ENCODE results near the gene TMEM150B. TPM values are rescaled to one million over a fixed set of nuclear protein-coding genes. Genes with fewer than 3 reads are reported as not detected.

Gene TMEM150B
- polyA plus RNA-seq, 1 donor from 2014 or later, result not detected

- Histone ChIP-seq H3K9ac (ENCODE audit: low read length) (no peak overlapping the region), H3K79me2 (replicated peaks; ENCODE audit: insufficient read depth, low read length) (no peaks in the 10 kb centered on the region), H3K9me3 (ENCODE audit: low read length) (no peaks in the 10 kb centered on the region), H3K36me3 (ENCODE audit: insufficient read depth, low read length) (no peaks in the 10 kb centered on the region), H4K20me1 (ENCODE audit: insufficient read depth) (no peaks in the 10 kb centered on the region), H3K27ac (ENCODE audit: low read length) (no peak overlapping the region), H3F3A (ENCODE audit: insufficient read depth, low read length, poor library complexity, severe bottlenecking) (no peaks in the 10 kb centered on the region), H3K9me2 (ENCODE audit: insufficient read depth, low read length) (no peaks in the 10 kb centered on the region), H3K4me2 (ENCODE audit: low read length) (no peak overlapping the region), H3K27me3 (ENCODE audit: insufficient read depth, low read depth, low read length) (no peaks in the 10 kb centered on the region), H3K4me3 (ENCODE audit: low read length) (no peak overlapping the region), H2AFZ (ENCODE audit: low read depth, low read length) (no peak overlapping the region)
- TF ChIP-seq SMC3 (conservative IDR thresholded peaks at IDR 0.05; ENCODE audit: poor library complexity) (no peak), POLR2AphosphoS5 (IDR thresholded peaks at IDR 0.05) (no peak), RAD21 (conservative IDR thresholded peaks at IDR 0.05) (no peak), CTCF (IDR thresholded peaks at IDR 0.05; ENCODE audit: poor library complexity, severe bottlenecking) (no peak), EP300 (conservative IDR thresholded peaks at IDR 0.05; ENCODE audit: poor library complexity, severe bottlenecking) (no peak), MXI1 (conservative IDR thresholded peaks at IDR 0.05; ENCODE audit: poor library complexity, severe bottlenecking) (no peak), EZH2 (IDR thresholded peaks at IDR 0.05; ENCODE audit: borderline replicate concordance, insufficient read depth, low read length, poor library complexity, severe bottlenecking) (no peak), TAF1 (IDR thresholded peaks at IDR 0.05; ENCODE audit: low read depth) (no peak)
- TF ChIP-seq, protein P1, sequence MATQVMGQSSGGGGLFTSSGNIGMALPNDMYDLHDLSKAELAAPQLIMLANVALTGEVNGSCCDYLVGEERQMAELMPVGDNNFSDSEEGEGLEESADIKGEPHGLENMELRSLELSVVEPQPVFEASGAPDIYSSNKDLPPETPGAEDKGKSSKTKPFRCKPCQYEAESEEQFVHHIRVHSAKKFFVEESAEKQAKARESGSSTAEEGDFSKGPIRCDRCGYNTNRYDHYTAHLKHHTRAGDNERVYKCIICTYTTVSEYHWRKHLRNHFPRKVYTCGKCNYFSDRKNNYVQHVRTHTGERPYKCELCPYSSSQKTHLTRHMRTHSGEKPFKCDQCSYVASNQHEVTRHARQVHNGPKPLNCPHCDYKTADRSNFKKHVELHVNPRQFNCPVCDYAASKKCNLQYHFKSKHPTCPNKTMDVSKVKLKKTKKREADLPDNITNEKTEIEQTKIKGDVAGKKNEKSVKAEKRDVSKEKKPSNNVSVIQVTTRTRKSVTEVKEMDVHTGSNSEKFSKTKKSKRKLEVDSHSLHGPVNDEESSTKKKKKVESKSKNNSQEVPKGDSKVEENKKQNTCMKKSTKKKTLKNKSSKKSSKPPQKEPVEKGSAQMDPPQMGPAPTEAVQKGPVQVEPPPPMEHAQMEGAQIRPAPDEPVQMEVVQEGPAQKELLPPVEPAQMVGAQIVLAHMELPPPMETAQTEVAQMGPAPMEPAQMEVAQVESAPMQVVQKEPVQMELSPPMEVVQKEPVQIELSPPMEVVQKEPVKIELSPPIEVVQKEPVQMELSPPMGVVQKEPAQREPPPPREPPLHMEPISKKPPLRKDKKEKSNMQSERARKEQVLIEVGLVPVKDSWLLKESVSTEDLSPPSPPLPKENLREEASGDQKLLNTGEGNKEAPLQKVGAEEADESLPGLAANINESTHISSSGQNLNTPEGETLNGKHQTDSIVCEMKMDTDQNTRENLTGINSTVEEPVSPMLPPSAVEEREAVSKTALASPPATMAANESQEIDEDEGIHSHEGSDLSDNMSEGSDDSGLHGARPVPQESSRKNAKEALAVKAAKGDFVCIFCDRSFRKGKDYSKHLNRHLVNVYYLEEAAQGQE (IDR thresholded peaks at IDR 0.05; ENCODE audit: borderline replicate concordance), result no peak
Measured at GRCh38 chr19:55304279-55304978, 20.7 kb downstream of the TMEM150B start.

- Histone ChIP-seq H3K4me3 (ENCODE audit: low read length) (no peak overlapping the region), H3K4me2 (ENCODE audit: low read length) (no peak overlapping the region), H3K9me2 (ENCODE audit: insufficient read depth, low read length) (no peaks in the 10 kb centered on the region), H3K9me3 (ENCODE audit: low read length) (no peaks in the 10 kb centered on the region), H3F3A (ENCODE audit: insufficient read depth, low read length, poor library complexity, severe bottlenecking) (no peaks in the 10 kb centered on the region), H3K27ac (ENCODE audit: low read length) (no peak overlapping the region), H3K9ac (ENCODE audit: low read length) (no peak overlapping the region), H3K79me2 (replicated peaks; ENCODE audit: insufficient read depth, low read length) (no peaks in the 10 kb centered on the region), H3K36me3 (ENCODE audit: insufficient read depth, low read length) (no peaks in the 10 kb centered on the region), H3K27me3 (ENCODE audit: insufficient read depth, low read depth, low read length) (no peaks in the 10 kb centered on the region), H4K20me1 (ENCODE audit: insufficient read depth) (no peaks in the 10 kb centered on the region), H2AFZ (ENCODE audit: low read depth, low read length) (no peak overlapping the region)
- no peak for TF ChIP-seq POLR2AphosphoS5 (IDR thresholded peaks at IDR 0.05)
- no peak for TF ChIP-seq TAF1 (IDR thresholded peaks at IDR 0.05; ENCODE audit: low read depth)
- no peak for TF ChIP-seq SMC3 (conservative IDR thresholded peaks at IDR 0.05; ENCODE audit: poor library complexity)
- TF ChIP-seq, protein P1 (IDR thresholded peaks at IDR 0.05; ENCODE audit: borderline replicate concordance), result no peak
- TF ChIP-seq EP300 (conservative IDR thresholded peaks at IDR 0.05; ENCODE audit: poor library complexity, severe bottlenecking), result no peak
- no peak for TF ChIP-seq MXI1 (conservative IDR thresholded peaks at IDR 0.05; ENCODE audit: poor library complexity, severe bottlenecking)
- TF ChIP-seq CTCF (IDR thresholded peaks at IDR 0.05; ENCODE audit: poor library complexity, severe bottlenecking), result no peak
- TF ChIP-seq RAD21 (conservative IDR thresholded peaks at IDR 0.05), result no peak
- TF ChIP-seq EZH2 (IDR thresholded peaks at IDR 0.05; ENCODE audit: borderline replicate concordance, insufficient read depth, low read length, poor library complexity, severe bottlenecking), result no peak
Measured at GRCh38 chr19:55303477-55303876, 21.7 kb downstream of the TMEM150B start.

Data from neural cell (in vitro differentiated cells).